ENCODE measurements around the gene SMG6. TPM values are rescaled to one million over a fixed set of nuclear protein-coding genes. Genes with fewer than 3 reads are reported as not detected.

The SMG6 gene
- total RNA-seq, 1 experiment from 2014 or later = 28.6 TPM

- TF ChIP-seq CTCF (conservative IDR thresholded peaks at IDR 0.05) = no peak
- peaks cover 3 to 9% of the 10 kb centered on the region in 2 experiments for H3K4me1 Mint-ChIP-seq
Measured at GRCh38 chr17:2207815-2208515, 95.6 kb downstream of the SMG6 start.

More at GRCh38 chr17:2207815-2208515, 95.6 kb downstream of the SMG6 start:
- no peak overlapping the region for H2BK12ac ChIP-seq (ENCODE audit: insufficient read length, low read depth, low read length)
- no peaks in the 10 kb centered on the region for H3K79me2 ChIP-seq (ENCODE audit: insufficient read depth, low read length)
- H3K56ac ChIP-seq (ENCODE audit: insufficient read length, low read depth, low read length) = no peak overlapping the region
- Mint-ChIP-seq H3K27ac (peak overlapping the region in 2 of 3 experiments; percentile 57 to 63; a peak in 4 of 7 replicates), H3K27me3 (ENCODE audit: low read depth) (no peaks in the 10 kb centered on the region), H3K9me3 (no peaks in the 10 kb centered on the region), H3K4me3 (no peak overlapping the region), H3K36me3 (ENCODE audit: insufficient read depth in 1 of 3, low read depth in 3 of 3) (no peaks in the 10 kb centered on the region; a peak in 1 of 7 replicates)
- no peaks in the 10 kb centered on the region for H3K27me3 ChIP-seq (ENCODE audit: insufficient read depth, low read length)
- no peak overlapping the region for H2AFZ ChIP-seq (ENCODE audit: low read length)
- H3K23ac ChIP-seq (ENCODE audit: insufficient read length, low read depth, low read length) = no peak overlapping the region
- no peaks in the 10 kb centered on the region for H3K23me2 ChIP-seq (ENCODE audit: insufficient read length, low read depth, low read length, poor library complexity, severe bottlenecking)
- H3K4me2 ChIP-seq (ENCODE audit: insufficient read depth, insufficient read length, low read length) = no peak overlapping the region
- H4K5ac ChIP-seq (ENCODE audit: insufficient read length, low read depth, low read length) = no peak overlapping the region
- DNase-seq = no peak
- no peak overlapping the region for H4K91ac ChIP-seq (ENCODE audit: insufficient read length, low read depth, low read length)
- H3K27ac ChIP-seq (ENCODE audit: insufficient read length, low read depth, low read length) = no peak overlapping the region
- no peaks in the 10 kb centered on the region for H4K20me1 ChIP-seq (ENCODE audit: control insufficient read depth, insufficient read depth, insufficient read length)
- H4K8ac ChIP-seq (replicated peaks; ENCODE audit: insufficient read length, low read depth, low read length) = no peak overlapping the region
- H3K18ac ChIP-seq (ENCODE audit: insufficient read length, low read depth, low read length) = no peak overlapping the region
- H2BK120ac ChIP-seq (ENCODE audit: low read depth, low read length, poor library complexity, severe bottlenecking) = no peak overlapping the region
- no peak overlapping the region for H3T11ph ChIP-seq (ENCODE audit: low read length)
- H3K9me3 ChIP-seq (ENCODE audit: control insufficient read depth, low read depth, low read length) = no peaks in the 10 kb centered on the region
- peak overlapping the region; percentile 20 for H3K9ac ChIP-seq (ENCODE audit: extremely low read depth, insufficient read length, low read length)
- no peak overlapping the region for H2BK5ac ChIP-seq (ENCODE audit: insufficient read length, low read length)
- peaks cover 4% of the 10 kb centered on the region; the same call in 1 of the 2 replicates for H3K4me1 ChIP-seq (ENCODE audit: insufficient read depth, low read length)
- H3K79me1 ChIP-seq (ENCODE audit: insufficient read depth, low read depth, low read length, poor library complexity, severe bottlenecking) = no peaks in the 10 kb centered on the region
- no peak overlapping the region for H2BK15ac ChIP-seq (ENCODE audit: low read depth, low read length)
- no CpG with 5 or more reads among the region's 12 CpGs for WGBS (ENCODE audit: extremely low coverage, insufficient read length, low lambda C conversion rate)
- H3K4ac ChIP-seq (ENCODE audit: low read depth, low read length) = no peak overlapping the region
- H2AK5ac ChIP-seq (ENCODE audit: insufficient read length, low read length) = no peak overlapping the region
- H3K14ac ChIP-seq (ENCODE audit: insufficient read depth, low read length) = no peak overlapping the region
- H2BK20ac ChIP-seq (ENCODE audit: low read depth, low read length, poor library complexity, severe bottlenecking) = no peak overlapping the region
